KMS-11 (cell line): ENCODE results near the gene TEX28.

Experiments used
- H2AFZ ChIP-seq: fragments of 200-600 bp; sonication (generic); 2 replicates; pipeline ENCODE4 v1.6.1; 2016; ENCODE audit warnings: antibody characterized with exemption, mixed run types, low read depth
- H3K27ac ChIP-seq: fragments of 200-600 bp; sonication (generic); 2 replicates; pipeline ENCODE4 v1.6.1; 2016; ENCODE audit warnings: mild to moderate bottlenecking, mixed run types
- H3K27me3 ChIP-seq: fragments of 200-600 bp; sonication (generic); 2 replicates; pipeline ENCODE4 v1.6.1; 2017; ENCODE audit warnings: mild to moderate bottlenecking, low read depth, mixed run types, moderate library complexity; ENCODE audit not compliant: insufficient read depth
- H3K36me3 ChIP-seq: fragments of 200-600 bp; sonication (generic); 2 replicates; pipeline ENCODE4 v1.6.1; 2017; ENCODE audit warnings: mild to moderate bottlenecking, mixed run types; ENCODE audit not compliant: insufficient read depth
- H3K4me1 ChIP-seq: fragments of 200-600 bp; sonication (generic); 2 replicates; pipeline ENCODE4 v1.6.1; 2016; ENCODE audit warnings: mild to moderate bottlenecking, low read depth, mixed run types; ENCODE audit not compliant: poor library complexity, severe bottlenecking
- H3K4me2 ChIP-seq: fragments of 200-600 bp; sonication (generic); 2 replicates; pipeline ENCODE4 v1.7.0; 2016; ENCODE audit warnings: mild to moderate bottlenecking, mixed run types
- H3K4me3 ChIP-seq: fragments of 200-600 bp; sonication (generic); IDR thresholded peaks from 2 replicates; pipeline ENCODE4 v1.6.1; 2017; ENCODE audit warnings: low read depth, low read length, mixed read lengths; ENCODE audit not compliant: insufficient read depth
- H3K79me2 ChIP-seq: fragments of 200-600 bp; sonication (generic); 2 replicates; pipeline ENCODE4 v1.6.1; 2016; ENCODE audit warnings: low read depth, mixed run types; ENCODE audit not compliant: insufficient read depth
- H3K9ac ChIP-seq: fragments of 200-600 bp; sonication (generic); 2 replicates; pipeline ENCODE4 v1.6.1; 2016; ENCODE audit warnings: mild to moderate bottlenecking, mixed run types
- H4K20me1 ChIP-seq: fragments of 200-600 bp; sonication (generic); 2 replicates; pipeline ENCODE4 v1.6.1; 2016; ENCODE audit warnings: mild to moderate bottlenecking, mixed run types; ENCODE audit not compliant: insufficient read depth
- TF ChIP-seq, protein P1 (sequence below): fragments of 200-600 bp; sonication (generic); conservative IDR thresholded peaks from 2 replicates; pipeline ENCODE4 v1.6.1; 2017; ENCODE audit warnings: low read depth, mild to moderate bottlenecking, antibody characterized with exemption, low read length, moderate library complexity, mixed read lengths

The TEX28 gene

DNA sequence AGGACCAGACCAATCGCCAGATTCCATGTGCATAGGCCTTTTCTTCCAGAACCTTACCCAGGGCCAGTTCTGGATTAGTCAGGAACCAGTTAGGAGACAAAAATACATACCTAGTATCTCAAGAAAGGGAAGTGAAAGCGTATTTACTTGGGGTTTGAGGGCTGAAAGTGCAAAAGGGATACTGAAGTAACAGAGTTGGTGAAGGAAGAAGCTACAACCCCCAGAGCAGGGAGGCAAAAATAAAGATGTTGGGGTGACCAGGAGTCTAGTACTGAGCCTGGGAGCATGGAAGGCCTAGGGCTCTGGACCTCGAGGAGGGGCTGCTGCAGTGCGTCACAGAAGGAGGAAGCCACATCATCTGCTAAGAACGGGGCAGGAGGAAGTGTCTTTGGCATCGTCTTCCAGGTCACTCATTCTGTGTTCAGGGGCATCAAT is 38.9 kb upstream of the TEX28 start:
- Histone ChIP-seq H3K79me2 (no peaks in the 10 kb centered on the region), H3K36me3 (no peaks in the 10 kb centered on the region), H3K27ac (no peak overlapping the region), H3K4me2 (no peak overlapping the region), H3K4me1 (no peaks in the 10 kb centered on the region), H3K9ac (no peak overlapping the region), H3K27me3 (no peaks in the 10 kb centered on the region), H3K4me3 (no peak overlapping the region), H2AFZ (no peak overlapping the region), H4K20me1 (no peaks in the 10 kb centered on the region)
- TF ChIP-seq, protein P1, sequence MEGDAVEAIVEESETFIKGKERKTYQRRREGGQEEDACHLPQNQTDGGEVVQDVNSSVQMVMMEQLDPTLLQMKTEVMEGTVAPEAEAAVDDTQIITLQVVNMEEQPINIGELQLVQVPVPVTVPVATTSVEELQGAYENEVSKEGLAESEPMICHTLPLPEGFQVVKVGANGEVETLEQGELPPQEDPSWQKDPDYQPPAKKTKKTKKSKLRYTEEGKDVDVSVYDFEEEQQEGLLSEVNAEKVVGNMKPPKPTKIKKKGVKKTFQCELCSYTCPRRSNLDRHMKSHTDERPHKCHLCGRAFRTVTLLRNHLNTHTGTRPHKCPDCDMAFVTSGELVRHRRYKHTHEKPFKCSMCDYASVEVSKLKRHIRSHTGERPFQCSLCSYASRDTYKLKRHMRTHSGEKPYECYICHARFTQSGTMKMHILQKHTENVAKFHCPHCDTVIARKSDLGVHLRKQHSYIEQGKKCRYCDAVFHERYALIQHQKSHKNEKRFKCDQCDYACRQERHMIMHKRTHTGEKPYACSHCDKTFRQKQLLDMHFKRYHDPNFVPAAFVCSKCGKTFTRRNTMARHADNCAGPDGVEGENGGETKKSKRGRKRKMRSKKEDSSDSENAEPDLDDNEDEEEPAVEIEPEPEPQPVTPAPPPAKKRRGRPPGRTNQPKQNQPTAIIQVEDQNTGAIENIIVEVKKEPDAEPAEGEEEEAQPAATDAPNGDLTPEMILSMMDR: no peak

DNA sequence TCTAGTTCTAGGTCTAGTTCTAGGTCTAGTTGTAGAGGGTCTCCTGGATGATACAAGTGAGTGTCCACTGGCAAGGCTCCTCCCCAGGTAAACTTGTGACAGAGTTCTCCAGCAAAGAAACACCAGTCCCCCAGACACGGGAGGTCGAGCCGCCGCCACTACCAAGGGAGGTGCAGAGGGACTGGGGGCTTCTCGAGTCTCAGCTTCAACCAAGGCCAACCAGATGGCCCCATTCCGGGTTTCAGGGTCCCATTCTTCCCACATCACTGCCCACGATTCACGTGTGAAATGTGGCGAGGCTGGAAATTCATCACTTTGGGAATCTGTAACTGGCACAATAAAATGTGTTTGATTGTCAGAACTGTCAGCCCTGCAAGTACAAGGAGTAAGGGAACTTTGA is 38.2 kb upstream of the TEX28 start:
- Histone ChIP-seq H3K79me2 (no peaks in the 10 kb centered on the region), H2AFZ (no peak overlapping the region), H3K4me2 (no peak overlapping the region), H3K27ac (no peak overlapping the region), H3K27me3 (no peaks in the 10 kb centered on the region), H3K36me3 (no peaks in the 10 kb centered on the region), H3K9ac (no peak overlapping the region), H4K20me1 (no peaks in the 10 kb centered on the region), H3K4me3 (no peak overlapping the region), H3K4me1 (no peaks in the 10 kb centered on the region)
- TF ChIP-seq, protein P1: no peak

DNA sequence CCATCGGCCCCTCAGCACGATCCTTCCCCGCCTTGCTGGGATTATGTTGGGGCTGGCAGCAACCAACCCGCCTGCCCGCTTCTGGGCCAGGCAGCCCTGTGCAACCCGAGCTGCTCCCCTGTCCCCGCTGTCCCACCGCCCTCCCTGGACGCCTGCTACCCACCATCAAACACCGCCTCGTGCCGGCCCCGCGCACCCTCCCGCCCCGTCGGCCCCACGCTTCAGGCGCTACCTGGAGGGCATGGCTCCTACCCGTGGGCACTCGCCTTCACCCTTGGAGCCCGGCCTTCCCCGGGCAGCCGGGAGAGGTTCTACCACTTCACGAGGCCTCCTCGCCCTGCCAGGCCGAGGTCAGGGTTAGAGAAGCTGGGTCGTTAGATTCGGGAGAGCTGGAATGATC is 37.6 kb upstream of the TEX28 start:
- Histone ChIP-seq H3K79me2 (no peaks in the 10 kb centered on the region), H2AFZ (no peak overlapping the region), H3K27me3 (no peaks in the 10 kb centered on the region), H3K4me2 (no peak overlapping the region), H3K4me3 (no peak overlapping the region), H4K20me1 (no peaks in the 10 kb centered on the region), H3K9ac (no peak overlapping the region), H3K27ac (no peak overlapping the region), H3K4me1 (no peaks in the 10 kb centered on the region), H3K36me3 (no peaks in the 10 kb centered on the region)
- TF ChIP-seq, protein P1: no peak

DNA sequence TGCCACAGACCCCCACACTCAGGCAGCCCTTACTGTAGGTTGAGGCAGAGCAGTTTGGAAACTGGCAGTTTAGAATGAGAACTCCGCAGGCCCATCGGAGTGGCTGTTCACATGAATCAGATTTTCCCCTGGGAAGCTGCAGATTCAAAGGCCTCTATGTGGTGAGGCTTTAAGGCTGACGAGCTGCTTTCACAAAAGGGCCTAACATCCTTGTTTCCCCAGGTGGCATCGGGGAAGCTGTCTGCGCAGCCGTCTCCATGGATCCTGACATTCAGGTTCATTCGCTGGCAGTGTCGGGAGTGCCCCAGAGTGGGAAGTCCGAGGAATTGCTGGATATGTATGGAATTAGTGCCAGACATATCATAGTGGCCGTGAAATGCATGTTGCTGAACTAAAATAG is 34.4 kb upstream of the TEX28 start:
- H3K9ac ChIP-seq: no peak overlapping the region
- H3K79me2 ChIP-seq: no peaks in the 10 kb centered on the region
- no peak overlapping the region for H2AFZ ChIP-seq
- H3K36me3 ChIP-seq: no peaks in the 10 kb centered on the region
- no peaks in the 10 kb centered on the region for H3K4me1 ChIP-seq
- no peak overlapping the region for H3K4me2 ChIP-seq
- H3K4me3 ChIP-seq: no peak overlapping the region
- no peak overlapping the region for H3K27ac ChIP-seq
- TF ChIP-seq, protein P1: no peak
- H3K27me3 ChIP-seq: peaks cover 3% of the 10 kb centered on the region; the same call in 1 of the 2 replicates
- no peaks in the 10 kb centered on the region for H4K20me1 ChIP-seq
